OCI-LY1 (cell line): ENCODE measurements around the gene GNAQ.
"Not testable (repeated sequence)": the region's sequence is repeated elsewhere in the genome, so short reads cannot be mapped to it uniquely, and the experiment has no call there.

Experiments used
- H2AFZ ChIP-seq: fragments of 200-600 bp; sonication (generic), shearing (Covaris generic); 2 replicates; pipeline ENCODE4 v1.6.0; 2014; ENCODE audit warnings: antibody characterized with exemption, mild to moderate bottlenecking, low read length
- H3F3A ChIP-seq: fragments of 200-600 bp; sonication (generic), shearing (Covaris generic); 2 replicates; pipeline ENCODE4 v1.6.0; 2014; ENCODE audit warnings: mild to moderate bottlenecking, antibody characterized with exemption, low read length, moderate library complexity; ENCODE audit not compliant: insufficient read depth
- H3K27ac ChIP-seq: fragments of 200-600 bp; sonication (generic); 2 replicates; pipeline ENCODE4 v1.5.1; 2014; ENCODE audit warnings: low read length, mixed run types, mild to moderate bottlenecking, low read depth; ENCODE audit not compliant: poor library complexity, severe bottlenecking
- H3K27me3 ChIP-seq: fragments of 200-600 bp; sonication (generic); 2 replicates; pipeline ENCODE4 v1.6.0; 2014; ENCODE audit warnings: antibody characterized with exemption, mild to moderate bottlenecking, low read length, moderate library complexity; ENCODE audit not compliant: insufficient read depth
- H3K36me3 ChIP-seq: fragments of 200-600 bp; sonication (generic); 2 replicates; pipeline ENCODE4 v1.6.1; 2014; ENCODE audit warnings: mild to moderate bottlenecking, antibody characterized with exemption, low read length, moderate library complexity, mixed read lengths; ENCODE audit not compliant: insufficient read depth
- H3K4me1 ChIP-seq: fragments of 200-600 bp; sonication (generic); 2 replicates; pipeline ENCODE4 v1.5.1; 2014; ENCODE audit warnings: mild to moderate bottlenecking, low read length, moderate library complexity; ENCODE audit not compliant: insufficient read depth, severe bottlenecking
- H3K4me2 ChIP-seq: fragments of 200-600 bp; sonication (generic), shearing (Covaris generic); 2 replicates; pipeline ENCODE4 v1.6.1; 2014; ENCODE audit warnings: low read length
- H3K4me3 ChIP-seq: fragments of 200-600 bp; sonication (generic); 2 replicates; pipeline ENCODE4 v1.5.1; 2014; ENCODE audit warnings: low read length, low read depth, mild to moderate bottlenecking, mixed read lengths; ENCODE audit not compliant: poor library complexity, severe bottlenecking
- H3K79me2 ChIP-seq: fragments of 200-600 bp; shearing (Covaris generic); 2 replicates; pipeline ENCODE4 v1.6.1; 2016; ENCODE audit warnings: mixed run types, low read length, mixed read lengths; ENCODE audit not compliant: insufficient read depth
- H3K9ac ChIP-seq: fragments of 200-600 bp; sonication (generic), shearing (Covaris generic); 2 replicates; pipeline ENCODE4 v1.6.1; 2014; ENCODE audit warnings: mild to moderate bottlenecking, low read length, mixed read lengths
- H3K9me2 ChIP-seq: fragments of 200-600 bp; sonication (generic), shearing (Covaris generic); 2 replicates; pipeline ENCODE4 v1.6.1; 2014; ENCODE audit warnings: low read depth, mild to moderate bottlenecking, low read length, mixed read lengths
- H3K9me3 ChIP-seq: fragments of 200-600 bp; shearing (Covaris generic); 2 replicates; pipeline ENCODE4 v1.6.1; 2014; ENCODE audit warnings: low read length, mixed read lengths
- H4K20me1 ChIP-seq: fragments of 200-600 bp; sonication (generic), shearing (Covaris generic); 2 replicates; pipeline ENCODE4 v1.6.0; 2016; ENCODE audit warnings: mild to moderate bottlenecking, low read length; ENCODE audit not compliant: insufficient read depth
- EZH2 ChIP-seq: fragments of 200-600 bp; sonication (generic), shearing (Covaris generic); IDR thresholded peaks from 2 replicates; pipeline ENCODE4 v1.8.0; 2017; ENCODE audit warnings: borderline replicate concordance, mixed run types, mild to moderate bottlenecking, antibody characterized with exemption, low read length, moderate library complexity, mixed read lengths
- TF ChIP-seq, protein P1 (sequence below): fragments of 200-600 bp; sonication (generic), shearing (Covaris generic); IDR thresholded peaks from 2 replicates; pipeline ENCODE4 v1.5.1; 2017; ENCODE audit warnings: mild to moderate bottlenecking, antibody characterized with exemption, low read length, moderate library complexity, mixed read lengths

GNAQ gene

DNA sequence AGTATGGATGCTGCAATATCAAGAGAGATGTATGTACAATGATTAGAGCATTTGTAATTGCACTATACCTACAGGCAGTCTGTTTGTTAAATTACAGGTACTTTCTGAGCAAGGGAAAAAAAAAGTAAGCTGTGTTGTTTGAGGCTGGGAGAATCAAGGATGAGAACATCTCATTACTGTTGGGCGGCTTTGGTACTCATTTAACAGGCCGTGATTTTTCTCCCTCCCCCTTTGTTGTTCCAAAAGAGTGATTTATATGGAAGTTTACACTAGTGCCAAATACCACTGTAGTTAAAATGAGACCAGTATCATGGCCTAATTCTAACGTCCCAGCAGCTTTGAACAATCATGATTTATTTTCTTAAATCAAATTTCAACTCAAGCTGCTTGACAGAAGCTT, 312.3 kb downstream of the GNAQ start:
- Histone ChIP-seq H3K4me2 (no peak overlapping the region), H3K27ac (no peak overlapping the region), H3F3A (no peaks in the 10 kb centered on the region), H3K9ac (no peak overlapping the region), H3K27me3 (0 out of 2 replicates have a peak, but pooled peaks cover 3% of the 10 kb centered on the region), H3K4me1 (no peaks in the 10 kb centered on the region), H3K79me2 (no peaks in the 10 kb centered on the region), H3K36me3 (no peaks in the 10 kb centered on the region), H3K9me3 (no peaks in the 10 kb centered on the region), H3K4me3 (no peak overlapping the region), H3K9me2 (no peaks in the 10 kb centered on the region), H4K20me1 (no peaks in the 10 kb centered on the region), H2AFZ (no peak overlapping the region)
- TF ChIP-seq, protein P1, sequence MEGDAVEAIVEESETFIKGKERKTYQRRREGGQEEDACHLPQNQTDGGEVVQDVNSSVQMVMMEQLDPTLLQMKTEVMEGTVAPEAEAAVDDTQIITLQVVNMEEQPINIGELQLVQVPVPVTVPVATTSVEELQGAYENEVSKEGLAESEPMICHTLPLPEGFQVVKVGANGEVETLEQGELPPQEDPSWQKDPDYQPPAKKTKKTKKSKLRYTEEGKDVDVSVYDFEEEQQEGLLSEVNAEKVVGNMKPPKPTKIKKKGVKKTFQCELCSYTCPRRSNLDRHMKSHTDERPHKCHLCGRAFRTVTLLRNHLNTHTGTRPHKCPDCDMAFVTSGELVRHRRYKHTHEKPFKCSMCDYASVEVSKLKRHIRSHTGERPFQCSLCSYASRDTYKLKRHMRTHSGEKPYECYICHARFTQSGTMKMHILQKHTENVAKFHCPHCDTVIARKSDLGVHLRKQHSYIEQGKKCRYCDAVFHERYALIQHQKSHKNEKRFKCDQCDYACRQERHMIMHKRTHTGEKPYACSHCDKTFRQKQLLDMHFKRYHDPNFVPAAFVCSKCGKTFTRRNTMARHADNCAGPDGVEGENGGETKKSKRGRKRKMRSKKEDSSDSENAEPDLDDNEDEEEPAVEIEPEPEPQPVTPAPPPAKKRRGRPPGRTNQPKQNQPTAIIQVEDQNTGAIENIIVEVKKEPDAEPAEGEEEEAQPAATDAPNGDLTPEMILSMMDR = no peak
- no peak for TF ChIP-seq EZH2

DNA sequence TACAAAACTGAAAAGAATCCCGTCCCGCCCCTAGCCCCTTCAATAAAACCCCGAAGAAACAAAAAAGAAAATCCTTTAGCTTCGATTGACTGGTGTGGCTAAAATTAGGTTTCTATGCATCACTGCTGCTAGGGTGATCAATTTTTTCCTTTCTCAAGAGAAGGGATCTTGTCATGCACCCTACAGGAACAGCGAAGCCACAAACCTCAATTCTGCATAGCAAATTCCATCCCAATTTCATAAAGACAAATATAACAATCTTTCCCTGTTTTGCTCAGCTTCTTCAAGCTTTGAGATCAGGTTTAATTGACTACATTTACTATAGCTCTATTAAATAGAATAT, 313.3 kb downstream of the GNAQ start:
- H3K79me2 ChIP-seq, H3K27ac ChIP-seq, H3K4me2 ChIP-seq, H3F3A ChIP-seq, H3K36me3 ChIP-seq, H3K9me2 ChIP-seq, H3K4me3 ChIP-seq, H3K9me3 ChIP-seq, H3K27me3 ChIP-seq, H3K9ac ChIP-seq, H3K4me1 ChIP-seq, H2AFZ ChIP-seq, H4K20me1 ChIP-seq: not testable (repeated sequence)

DNA sequence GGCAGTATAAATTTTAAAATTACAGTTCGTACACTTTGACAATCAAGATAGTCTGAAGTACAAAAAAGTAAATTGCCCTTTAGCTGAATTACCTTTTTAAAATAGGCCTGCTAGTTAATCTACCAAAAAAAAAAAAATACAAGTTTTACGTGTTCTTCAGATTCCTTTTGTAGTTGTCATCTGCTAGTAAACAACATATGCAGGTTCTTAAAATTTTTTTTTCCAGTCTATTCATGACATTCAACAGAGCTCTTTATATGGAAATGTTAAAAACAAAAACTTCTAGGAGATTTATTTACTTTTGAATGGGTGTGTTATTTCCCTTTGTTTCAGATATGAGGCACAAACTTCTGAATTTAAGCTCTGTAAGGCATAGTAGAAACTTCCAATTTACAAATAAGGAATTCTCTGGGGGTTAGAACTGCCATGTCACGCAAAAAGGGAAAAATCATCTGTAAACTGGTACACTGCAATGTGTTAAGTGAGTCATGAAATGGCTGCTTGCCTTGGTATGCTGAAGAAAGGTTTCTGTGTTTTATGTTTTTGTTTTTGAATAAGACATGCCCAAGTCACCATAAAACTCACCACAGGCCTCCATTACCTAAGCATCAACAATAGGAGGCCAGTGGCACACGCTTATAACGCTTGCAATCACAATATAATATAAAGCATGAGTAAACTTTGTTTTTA, 313.9 kb downstream of the GNAQ start:
- H4K20me1 ChIP-seq, H3K9me3 ChIP-seq, H3K27ac ChIP-seq, H3K9ac ChIP-seq, H3K27me3 ChIP-seq, H3F3A ChIP-seq, H2AFZ ChIP-seq, H3K4me3 ChIP-seq, H3K4me1 ChIP-seq, H3K9me2 ChIP-seq, H3K79me2 ChIP-seq, H3K36me3 ChIP-seq, H3K4me2 ChIP-seq: not testable (repeated sequence)

DNA sequence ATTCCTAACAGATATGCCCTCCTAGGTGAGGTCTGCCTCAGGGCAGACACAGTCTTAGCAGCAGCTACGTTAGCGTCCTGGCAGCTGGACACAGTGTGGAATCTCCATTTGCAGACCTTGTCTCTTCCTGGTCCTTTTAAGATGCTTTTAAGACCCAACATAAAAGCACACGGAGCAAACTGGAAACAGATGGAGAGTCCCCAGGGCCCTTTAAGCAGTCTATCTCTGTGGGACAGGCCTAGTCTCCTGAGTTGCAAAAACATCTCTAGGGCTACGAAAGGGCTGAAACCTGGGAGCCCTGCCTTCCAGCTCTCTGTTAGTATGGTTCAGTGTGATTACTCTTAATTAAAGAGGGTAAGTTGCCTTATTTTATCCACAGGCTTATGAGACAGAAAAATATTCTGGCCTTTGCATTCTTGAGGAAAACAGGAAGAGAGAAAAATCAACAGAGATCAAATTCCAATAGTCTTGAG, 317.5 kb downstream of the GNAQ start:
- Histone ChIP-seq H3K4me1 (no peaks in the 10 kb centered on the region), H3K27ac (no peak overlapping the region), H3K9me3 (no peaks in the 10 kb centered on the region), H2AFZ (no peak overlapping the region), H3K9ac (no peak overlapping the region), H3K79me2 (no peaks in the 10 kb centered on the region), H3F3A (no peaks in the 10 kb centered on the region), H4K20me1 (no peaks in the 10 kb centered on the region), H3K27me3 (no peaks in the 10 kb centered on the region), H3K36me3 (no peaks in the 10 kb centered on the region), H3K9me2 (no peaks in the 10 kb centered on the region), H3K4me2 (no peak overlapping the region), H3K4me3 (no peak overlapping the region)
- TF ChIP-seq, protein P1 = no peak
- no peak for TF ChIP-seq EZH2
